Liver (tissue), 9 donors: Measurements from ENCODE around the gene SYT8. TPM values are rescaled to one million over a fixed set of nuclear protein-coding genes. Genes with fewer than 3 reads are reported as not detected.
A peak's percentile ranks its signal among the peaks of the same experiment; 100 is the strongest.

ENCODE experiments used
- DNase-seq: peaks from one replicate; pipeline ENCODE4 v3.0.0-alpha.2; 2017; ENCODE audit warnings: low spot score
- H3K27ac ChIP-seq, 2 donors: one replicate each; pipeline ENCODE4 v1.7.0; 2013; ENCODE audit warnings: inconsistent platforms in 2 of 2, low read length in 2 of 2, control low read depth in 1 of 2, low read depth in 1 of 2, mild to moderate bottlenecking in 1 of 2
- H3K27me3 ChIP-seq, 4 donors: one replicate each; pipeline versions ENCODE4 v1.6.1 to v1.7.0; 2013; ENCODE audit warnings: low read length in 3 of 4, inconsistent platforms in 1 of 4, mild to moderate bottlenecking in 1 of 4, moderate library complexity in 1 of 4; ENCODE audit not compliant: control insufficient read depth in 4 of 4, insufficient read depth in 4 of 4
- H3K36me3 ChIP-seq, 4 donors: one replicate each; pipeline versions ENCODE4 v1.6.1 to v1.7.0; 2013; ENCODE audit warnings: low read length in 3 of 4, mild to moderate bottlenecking in 3 of 4, low read depth in 1 of 4, moderate library complexity in 1 of 4; ENCODE audit not compliant: control insufficient read depth in 4 of 4, insufficient read depth in 3 of 4
- H3K4me1 ChIP-seq, 4 donors: one replicate each; pipeline versions ENCODE4 v1.6.1 to v1.7.0; 2013; ENCODE audit warnings: low read length in 3 of 4, mild to moderate bottlenecking in 3 of 4, moderate library complexity in 1 of 4; ENCODE audit not compliant: control insufficient read depth in 4 of 4, insufficient read depth in 4 of 4
- H3K4me3 ChIP-seq, 3 donors: one replicate each; pipeline versions ENCODE4 v1.6.1 to v1.7.0; 2013; ENCODE audit warnings: low read length in 3 of 3, control low read depth in 1 of 3, low read depth in 1 of 3, mild to moderate bottlenecking in 1 of 3
- H3K9ac ChIP-seq, 2 donors: one replicate each; pipeline ENCODE4 v1.7.0; 2013; ENCODE audit warnings: low read length in 2 of 2, mild to moderate bottlenecking in 2 of 2, moderate library complexity in 2 of 2, control low read depth in 1 of 2, low read depth in 1 of 2
- H3K9me3 ChIP-seq, 4 donors: one replicate each; pipeline versions ENCODE4 v1.6.1 to v1.7.0; 2013; ENCODE audit warnings: low read length in 3 of 4; ENCODE audit not compliant: control insufficient read depth in 4 of 4
- EGR1 ChIP-seq, 2 donors: IDR thresholded peaks; 2 replicates each; pipeline ENCODE4 v1.6.1; 2016 to 2018; ENCODE audit warnings: antibody characterized with exemption in 2 of 2, low read depth in 2 of 2
- FOXA1 ChIP-seq: IDR thresholded peaks from 2 replicates; pipeline ENCODE4 v1.6.1; 2016; ENCODE audit warnings: antibody characterized with exemption
- FOXA2 ChIP-seq: IDR thresholded peaks from 2 replicates; pipeline ENCODE4 v1.6.1; 2016; ENCODE audit warnings: antibody characterized with exemption
- GABPA ChIP-seq, 2 donors: IDR thresholded peaks in 1 of 2; conservative IDR thresholded peaks in 1 of 2; 2 replicates each; pipeline ENCODE4 v1.6.1; 2016; ENCODE audit warnings: antibody characterized with exemption in 2 of 2, mild to moderate bottlenecking in 1 of 2, moderate library complexity in 1 of 2
- HNF4A ChIP-seq, 2 donors: conservative IDR thresholded peaks; 2 replicates each; pipeline ENCODE4 v1.6.1; 2016; ENCODE audit warnings: antibody characterized with exemption in 2 of 2, mild to moderate bottlenecking in 2 of 2
- HNF4G ChIP-seq: IDR thresholded peaks from 2 replicates; pipeline ENCODE4 v1.6.1; 2016; ENCODE audit warnings: antibody characterized with exemption
- JUND ChIP-seq, 2 donors: IDR thresholded peaks; 2 replicates each; pipeline ENCODE4 v1.6.1; 2016; ENCODE audit warnings: antibody characterized with exemption in 2 of 2
- NR2F2 ChIP-seq: IDR thresholded peaks from 2 replicates; pipeline ENCODE4 v1.6.1; 2016; ENCODE audit warnings: antibody characterized with exemption
- RAD21 ChIP-seq, 2 donors: IDR thresholded peaks; 2 replicates each; pipeline ENCODE4 v1.6.1; 2016; ENCODE audit warnings: antibody characterized with exemption in 2 of 2, mild to moderate bottlenecking in 2 of 2
- RXRA ChIP-seq, 2 donors: IDR thresholded peaks; 2 replicates each; pipeline ENCODE4 v1.6.1; 2017 to 2018; ENCODE audit warnings: antibody characterized with exemption in 2 of 2, mild to moderate bottlenecking in 1 of 2
- SP1 ChIP-seq: IDR thresholded peaks from 2 replicates; pipeline ENCODE4 v1.6.1; 2018; ENCODE audit warnings: antibody characterized with exemption, mild to moderate bottlenecking
- TAF1 ChIP-seq: conservative IDR thresholded peaks from 2 replicates; pipeline ENCODE4 v1.6.1; 2016; ENCODE audit warnings: antibody characterized with exemption, mild to moderate bottlenecking
- YY1 ChIP-seq: IDR thresholded peaks from 2 replicates; pipeline ENCODE4 v1.6.1; 2016; ENCODE audit warnings: antibody characterized with exemption, mild to moderate bottlenecking
- WGBS: extraction: QIAGEN DNeasy Blood & Tissue Kit; methylation state at CpG from one replicate; pipeline ENCODE4 v1.1.7; 2013; 5-methylcytosine and 5-hydroxymethylcytosine counted together
- polyA plus RNA-seq, 2 donors: library from polyadenylated mRNA; stranded (reverse) in 1 of 2; unstranded in 1 of 2; fragments of 200-250 nt in 1 of 2; fragments of >200 nt in 1 of 2; fragmentation: Nextera tagmentation in 1 of 2; extraction: Ambion mirVana in 1 of 2; gene quantifications; one replicate each; pipeline versions ENCODE4 v1.2.1 to v1.2.3, GENCODE V29; 2013 to 2015
- total RNA-seq, 2 donors: library from RNA; depleted of rRNA; stranded (reverse); fragments of >200 nt; gene quantifications; one replicate each; pipeline ENCODE4 v1.2.3, GENCODE V29; 2014
- TF ChIP-seq, protein P1 (sequence below): IDR thresholded peaks from 2 replicates; pipeline ENCODE4 v1.6.1; 2016; ENCODE audit warnings: antibody characterized with exemption
- TF ChIP-seq, protein P2 (sequence below): IDR thresholded peaks from 2 replicates; pipeline ENCODE4 v1.6.1; 2016; ENCODE audit warnings: antibody characterized with exemption
- TF ChIP-seq, protein P3 (sequence below): IDR thresholded peaks from 2 replicates; pipeline ENCODE4 v1.6.1; 2016; ENCODE audit warnings: antibody characterized with exemption, mild to moderate bottlenecking
- TF ChIP-seq, protein P4 (sequence below): IDR thresholded peaks from 2 replicates; pipeline ENCODE4 v1.6.1; 2016; ENCODE audit warnings: antibody characterized with exemption
- TF ChIP-seq, protein P5 (sequence below): fragments of 150-350 bp; IDR thresholded peaks from 2 replicates; pipeline ENCODE4 v1.5.1; 2017; ENCODE audit warnings: improper control_type of control experiment, low read depth, low read length; ENCODE audit not compliant: missing input control
- donor health status: healthy.
- donor health status: healthy.
- donor health status: healthy.
- donor health status: healthy.
- donor health status: healthy.

SYT8 gene
- total and polyA plus RNA-seq, 4 donors: 0.17 to 0.99 (median 0.35) TPM

DNA sequence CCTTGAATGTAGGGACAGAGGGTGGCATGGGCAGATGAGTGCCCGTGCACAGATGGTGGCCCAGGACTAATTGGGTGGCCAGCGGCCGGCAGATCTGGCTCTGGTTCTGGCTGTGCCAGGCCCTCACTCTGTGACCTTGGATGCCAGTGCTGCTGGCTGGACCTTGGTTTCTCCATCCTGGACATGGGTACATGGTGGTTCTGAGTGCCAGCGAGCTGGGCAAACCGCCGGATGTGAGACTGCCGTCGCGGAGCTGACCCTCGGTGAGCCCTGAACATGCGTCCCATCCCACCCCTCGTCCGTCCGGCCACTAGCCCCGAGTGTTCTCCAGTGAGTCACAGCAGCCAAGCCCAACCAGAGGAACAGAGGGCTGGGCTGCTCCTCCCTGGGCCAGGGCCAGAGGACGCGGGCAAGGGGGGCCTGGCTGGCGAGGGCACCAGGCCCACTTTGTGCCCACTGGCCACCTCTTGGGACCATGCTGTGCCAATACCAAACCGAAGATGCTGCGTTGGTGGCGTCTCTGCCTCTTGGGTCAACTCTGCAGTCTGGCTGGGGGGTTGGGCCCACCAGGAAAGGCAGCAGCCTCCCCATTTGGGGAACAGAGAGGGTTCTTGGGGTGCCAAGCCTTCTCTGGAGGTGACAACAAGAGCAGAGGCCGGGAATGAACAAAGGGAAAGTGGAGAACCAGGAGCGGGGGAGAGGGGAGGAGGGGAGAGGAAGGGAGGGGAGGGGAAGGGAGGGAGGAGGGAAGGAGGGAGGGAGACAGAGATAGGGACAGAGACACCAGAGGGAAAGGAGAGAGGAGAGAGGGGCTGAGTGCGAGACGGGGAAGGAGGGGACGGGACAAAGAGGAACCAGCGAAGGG lies 28.8 kb downstream of the SYT8 start:
- TF ChIP-seq RAD21 (IDR thresholded peaks at IDR 0.05) (no peak), YY1 (no peak), NR2F2 (peak; percentile 74), FOXA2 (no peak), EGR1 (IDR thresholded peaks at IDR 0.05; ENCODE audit: low read depth in 2 of 2) (no peak), JUND (IDR thresholded peaks at IDR 0.05) (no peak), TAF1 (no peak), GABPA (IDR thresholded peaks at IDR 0.05 in 1 of 2, conservative IDR thresholded peaks at IDR 0.05 in 1 of 2) (no peak), FOXA1 (no peak), RXRA (IDR thresholded peaks at IDR 0.05) (peak; percentile 77 to 87)
- TF ChIP-seq, protein P1, sequence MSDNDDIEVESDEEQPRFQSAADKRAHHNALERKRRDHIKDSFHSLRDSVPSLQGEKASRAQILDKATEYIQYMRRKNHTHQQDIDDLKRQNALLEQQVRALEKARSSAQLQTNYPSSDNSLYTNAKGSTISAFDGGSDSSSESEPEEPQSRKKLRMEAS: no peak
- TF ChIP-seq, protein P2, sequence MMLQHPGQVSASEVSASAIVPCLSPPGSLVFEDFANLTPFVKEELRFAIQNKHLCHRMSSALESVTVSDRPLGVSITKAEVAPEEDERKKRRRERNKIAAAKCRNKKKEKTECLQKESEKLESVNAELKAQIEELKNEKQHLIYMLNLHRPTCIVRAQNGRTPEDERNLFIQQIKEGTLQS: no peak
- TF ChIP-seq, protein P3, sequence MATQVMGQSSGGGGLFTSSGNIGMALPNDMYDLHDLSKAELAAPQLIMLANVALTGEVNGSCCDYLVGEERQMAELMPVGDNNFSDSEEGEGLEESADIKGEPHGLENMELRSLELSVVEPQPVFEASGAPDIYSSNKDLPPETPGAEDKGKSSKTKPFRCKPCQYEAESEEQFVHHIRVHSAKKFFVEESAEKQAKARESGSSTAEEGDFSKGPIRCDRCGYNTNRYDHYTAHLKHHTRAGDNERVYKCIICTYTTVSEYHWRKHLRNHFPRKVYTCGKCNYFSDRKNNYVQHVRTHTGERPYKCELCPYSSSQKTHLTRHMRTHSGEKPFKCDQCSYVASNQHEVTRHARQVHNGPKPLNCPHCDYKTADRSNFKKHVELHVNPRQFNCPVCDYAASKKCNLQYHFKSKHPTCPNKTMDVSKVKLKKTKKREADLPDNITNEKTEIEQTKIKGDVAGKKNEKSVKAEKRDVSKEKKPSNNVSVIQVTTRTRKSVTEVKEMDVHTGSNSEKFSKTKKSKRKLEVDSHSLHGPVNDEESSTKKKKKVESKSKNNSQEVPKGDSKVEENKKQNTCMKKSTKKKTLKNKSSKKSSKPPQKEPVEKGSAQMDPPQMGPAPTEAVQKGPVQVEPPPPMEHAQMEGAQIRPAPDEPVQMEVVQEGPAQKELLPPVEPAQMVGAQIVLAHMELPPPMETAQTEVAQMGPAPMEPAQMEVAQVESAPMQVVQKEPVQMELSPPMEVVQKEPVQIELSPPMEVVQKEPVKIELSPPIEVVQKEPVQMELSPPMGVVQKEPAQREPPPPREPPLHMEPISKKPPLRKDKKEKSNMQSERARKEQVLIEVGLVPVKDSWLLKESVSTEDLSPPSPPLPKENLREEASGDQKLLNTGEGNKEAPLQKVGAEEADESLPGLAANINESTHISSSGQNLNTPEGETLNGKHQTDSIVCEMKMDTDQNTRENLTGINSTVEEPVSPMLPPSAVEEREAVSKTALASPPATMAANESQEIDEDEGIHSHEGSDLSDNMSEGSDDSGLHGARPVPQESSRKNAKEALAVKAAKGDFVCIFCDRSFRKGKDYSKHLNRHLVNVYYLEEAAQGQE: no peak
- TF ChIP-seq, protein P4, sequence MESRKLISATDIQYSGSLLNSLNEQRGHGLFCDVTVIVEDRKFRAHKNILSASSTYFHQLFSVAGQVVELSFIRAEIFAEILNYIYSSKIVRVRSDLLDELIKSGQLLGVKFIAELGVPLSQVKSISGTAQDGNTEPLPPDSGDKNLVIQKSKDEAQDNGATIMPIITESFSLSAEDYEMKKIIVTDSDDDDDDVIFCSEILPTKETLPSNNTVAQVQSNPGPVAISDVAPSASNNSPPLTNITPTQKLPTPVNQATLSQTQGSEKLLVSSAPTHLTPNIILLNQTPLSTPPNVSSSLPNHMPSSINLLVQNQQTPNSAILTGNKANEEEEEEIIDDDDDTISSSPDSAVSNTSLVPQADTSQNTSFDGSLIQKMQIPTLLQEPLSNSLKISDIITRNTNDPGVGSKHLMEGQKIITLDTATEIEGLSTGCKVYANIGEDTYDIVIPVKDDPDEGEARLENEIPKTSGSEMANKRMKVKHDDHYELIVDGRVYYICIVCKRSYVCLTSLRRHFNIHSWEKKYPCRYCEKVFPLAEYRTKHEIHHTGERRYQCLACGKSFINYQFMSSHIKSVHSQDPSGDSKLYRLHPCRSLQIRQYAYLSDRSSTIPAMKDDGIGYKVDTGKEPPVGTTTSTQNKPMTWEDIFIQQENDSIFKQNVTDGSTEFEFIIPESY: no peak
- Histone ChIP-seq H3K27me3 (peaks cover 0 to under 1% (median 0%) of the 10 kb centered on the region in 4 donors), H3K9me3 (no peaks in the 10 kb centered on the region), H3K4me3 (peak overlapping the region in 1 of 3 donors; percentile 21), H3K4me1 (peaks cover 0 to 12% (median 6%) of the 10 kb centered on the region in 4 donors), H3K36me3 (no peaks in the 10 kb centered on the region), H3K27ac (peak overlapping the region; percentile 60 to 66), H3K9ac (no peak overlapping the region)
- 36% methylated on average over 27 of the region's 27 CpGs for WGBS
- no peak for DNase-seq

DNA sequence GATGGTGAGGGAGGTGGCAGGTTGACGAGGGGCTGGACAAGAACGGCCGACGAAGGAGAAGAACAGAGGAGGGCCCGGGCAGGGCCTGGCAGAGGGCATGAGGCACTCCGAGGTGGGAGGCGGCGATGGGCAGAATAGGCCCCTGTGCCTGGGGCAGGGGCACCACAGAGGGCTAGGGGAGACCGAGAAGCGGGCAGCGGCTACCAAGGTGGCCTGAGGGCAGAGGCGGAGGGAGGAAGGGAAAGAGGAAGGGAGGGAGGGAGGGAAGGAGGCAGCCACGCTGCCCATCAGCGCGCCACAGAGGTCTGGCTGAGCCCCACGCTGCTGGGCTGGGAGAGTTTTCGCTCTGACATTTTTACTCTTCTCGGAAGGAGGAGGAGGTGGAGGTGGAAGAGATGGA lies 29.4 kb downstream of the SYT8 start:
- Histone ChIP-seq H3K36me3 (no peaks in the 10 kb centered on the region), H3K4me3 (peak overlapping the region in 1 of 3 donors; percentile 21), H3K9ac (no peak overlapping the region), H3K9me3 (no peaks in the 10 kb centered on the region), H3K4me1 (peaks cover 0 to 12% (median 6%) of the 10 kb centered on the region in 4 donors), H3K27me3 (peaks cover 0 to 3% (median 0%) of the 10 kb centered on the region in 4 donors), H3K27ac (peak overlapping the region; percentile 42 to 60)
- WGBS: 73% methylated on average over 18 of the region's 18 CpGs
- TF ChIP-seq, protein P5, sequence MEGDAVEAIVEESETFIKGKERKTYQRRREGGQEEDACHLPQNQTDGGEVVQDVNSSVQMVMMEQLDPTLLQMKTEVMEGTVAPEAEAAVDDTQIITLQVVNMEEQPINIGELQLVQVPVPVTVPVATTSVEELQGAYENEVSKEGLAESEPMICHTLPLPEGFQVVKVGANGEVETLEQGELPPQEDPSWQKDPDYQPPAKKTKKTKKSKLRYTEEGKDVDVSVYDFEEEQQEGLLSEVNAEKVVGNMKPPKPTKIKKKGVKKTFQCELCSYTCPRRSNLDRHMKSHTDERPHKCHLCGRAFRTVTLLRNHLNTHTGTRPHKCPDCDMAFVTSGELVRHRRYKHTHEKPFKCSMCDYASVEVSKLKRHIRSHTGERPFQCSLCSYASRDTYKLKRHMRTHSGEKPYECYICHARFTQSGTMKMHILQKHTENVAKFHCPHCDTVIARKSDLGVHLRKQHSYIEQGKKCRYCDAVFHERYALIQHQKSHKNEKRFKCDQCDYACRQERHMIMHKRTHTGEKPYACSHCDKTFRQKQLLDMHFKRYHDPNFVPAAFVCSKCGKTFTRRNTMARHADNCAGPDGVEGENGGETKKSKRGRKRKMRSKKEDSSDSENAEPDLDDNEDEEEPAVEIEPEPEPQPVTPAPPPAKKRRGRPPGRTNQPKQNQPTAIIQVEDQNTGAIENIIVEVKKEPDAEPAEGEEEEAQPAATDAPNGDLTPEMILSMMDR: no peak
- TF ChIP-seq, protein P4: no peak
- no peak for TF ChIP-seq NR2F2
- no peak for TF ChIP-seq SP1
- TF ChIP-seq, protein P1: no peak
- TF ChIP-seq GABPA (IDR thresholded peaks at IDR 0.05 in 1 of 2, conservative IDR thresholded peaks at IDR 0.05 in 1 of 2): no peak
- TF ChIP-seq YY1: no peak
- no peak for TF ChIP-seq FOXA2
- TF ChIP-seq HNF4A (conservative IDR thresholded peaks at IDR 0.05): no peak
- TF ChIP-seq HNF4G: no peak
- TF ChIP-seq EGR1 (IDR thresholded peaks at IDR 0.05; ENCODE audit: low read depth in 2 of 2): no peak
- TF ChIP-seq TAF1: no peak
- no peak for TF ChIP-seq JUND (IDR thresholded peaks at IDR 0.05)
- TF ChIP-seq RXRA (IDR thresholded peaks at IDR 0.05): no peak
- TF ChIP-seq, protein P2: no peak
- TF ChIP-seq FOXA1: no peak
- no peak for TF ChIP-seq RAD21 (IDR thresholded peaks at IDR 0.05)
- no peak for DNase-seq
